Vagina (tissue), 2 donors: ENCODE data around the gene LEKR1. TPM values are rescaled to one million over a fixed set of nuclear protein-coding genes. Genes with fewer than 3 reads are reported as not detected.
A peak's percentile ranks its signal among the peaks of the same experiment; 100 is the strongest.

Experiments used
- DNase-seq, 2 donors: peaks; one replicate each; pipeline ENCODE4 v3.0.0-alpha.2; 2017; ENCODE audit errors: extremely low spot score in 2 of 2
- H3K27ac ChIP-seq: fragments of 200-600 bp; sonication (generic); one replicate; pipeline ENCODE4 v1.5.1; 2019
- H3K27me3 ChIP-seq: fragments of 200-600 bp; sonication (generic); one replicate; pipeline ENCODE4 v1.5.1; 2019
- H3K36me3 ChIP-seq, 2 donors: fragments of 200-600 bp; sonication (generic); one replicate each; pipeline ENCODE4 v1.5.1; 2017 to 2019
- H3K4me1 ChIP-seq: fragments of 200-600 bp; sonication (generic); one replicate; pipeline ENCODE4 v1.5.1; 2019
- H3K4me3 ChIP-seq, 2 donors: fragments of 200-600 bp; sonication (generic); 1 replicate in 1 of 2; 2 replicates in 1 of 2; pipeline ENCODE4 v1.5.1; 2016 to 2019
- H3K9me3 ChIP-seq: fragments of 200-600 bp; sonication (generic); one replicate; pipeline ENCODE4 v1.5.1; 2019
- POLR2A ChIP-seq, 2 donors: fragments of 450-650 bp; IDR thresholded peaks; one replicate each; pipeline ENCODE4 v1.6.1; 2017; ENCODE audit warnings: antibody characterized with exemption in 2 of 2, mild to moderate bottlenecking in 2 of 2, moderate library complexity in 2 of 2
- POLR2AphosphoS5 ChIP-seq, 2 donors: sonication (generic); formaldehyde crosslinking; IDR thresholded peaks; one replicate each; pipeline ENCODE4 v1.9.0; 2017; ENCODE audit warnings: antibody characterized with exemption in 2 of 2, mild to moderate bottlenecking in 2 of 2, low read depth in 1 of 2; ENCODE audit not compliant: insufficient read depth in 1 of 2
- intact Hi-C: fragments of 100-400 bp; cut with DNase I; formaldehyde crosslinking; loops from one replicate; pipeline ENCODE4 v1.15.1; 2023
- total RNA-seq: library from RNA; depleted of rRNA; stranded (reverse); fragments of >200 nt; gene quantifications from one replicate; pipeline ENCODE4 v1.2.3, GENCODE V29; 2016
- TF ChIP-seq, protein P1 (sequence below), 3 experiments: fragments of 450-650 bp in 2 of 3; fragments of 200-600 bp in 1 of 3; sonication (generic) in 1 of 3; IDR thresholded peaks; one replicate each; pipeline ENCODE4 v1.5.1; 2017 to 2019; ENCODE audit warnings: antibody characterized with exemption in 3 of 3, mild to moderate bottlenecking in 2 of 3, moderate library complexity in 2 of 3

The LEKR1 gene
- total RNA-seq, 1 donor from 2014 or later = not detected

DNA sequence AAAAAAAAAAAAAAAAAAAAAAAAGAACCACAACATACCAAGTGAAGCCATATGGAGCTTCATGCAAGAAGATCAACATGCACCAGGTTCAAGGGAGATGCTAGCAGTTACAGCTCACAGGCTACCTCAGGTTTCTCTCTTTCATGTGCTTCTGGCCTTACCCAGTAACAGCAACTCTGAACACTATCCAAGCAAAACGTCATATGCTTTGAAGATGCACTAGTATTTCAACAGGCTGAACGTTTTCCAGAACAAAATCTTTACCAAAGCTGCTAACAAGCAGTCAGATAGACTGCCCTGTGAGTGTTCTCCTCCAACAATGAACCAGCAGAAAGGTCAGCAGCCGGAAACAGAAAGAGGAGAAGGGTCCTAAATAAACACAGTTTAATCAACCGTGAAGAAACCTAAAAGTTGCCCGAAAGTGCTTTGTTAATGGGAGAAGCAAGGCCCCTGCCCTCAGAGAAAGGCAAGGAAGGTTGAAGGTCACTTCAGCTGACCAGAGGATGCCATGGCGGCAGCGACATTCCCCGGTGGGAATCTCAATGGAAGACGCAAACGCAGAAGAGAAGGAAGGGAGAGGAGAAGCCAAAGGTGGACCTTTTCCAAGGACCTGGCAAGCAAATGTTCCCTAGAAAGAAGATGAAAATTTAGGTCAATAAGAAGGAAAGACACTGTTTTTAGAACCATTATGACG, 253.7 kb downstream of the LEKR1 start:
- DNase-seq = peak in 1 of 2 donors; percentile 52
- Histone ChIP-seq H3K27me3 (no peaks in the 10 kb centered on the region), H3K9me3 (no peaks in the 10 kb centered on the region), H3K36me3 (no peaks in the 10 kb centered on the region), H3K4me1 (peaks cover 25% of the 10 kb centered on the region), H3K4me3 (no peak overlapping the region), H3K27ac (no peak overlapping the region)
- no peak for TF ChIP-seq POLR2AphosphoS5 (IDR thresholded peaks at IDR 0.05; ENCODE audit: insufficient read depth in 1 of 2, low read depth in 1 of 2)
- no peak for TF ChIP-seq POLR2A (IDR thresholded peaks at IDR 0.05)
- TF ChIP-seq, protein P1, sequence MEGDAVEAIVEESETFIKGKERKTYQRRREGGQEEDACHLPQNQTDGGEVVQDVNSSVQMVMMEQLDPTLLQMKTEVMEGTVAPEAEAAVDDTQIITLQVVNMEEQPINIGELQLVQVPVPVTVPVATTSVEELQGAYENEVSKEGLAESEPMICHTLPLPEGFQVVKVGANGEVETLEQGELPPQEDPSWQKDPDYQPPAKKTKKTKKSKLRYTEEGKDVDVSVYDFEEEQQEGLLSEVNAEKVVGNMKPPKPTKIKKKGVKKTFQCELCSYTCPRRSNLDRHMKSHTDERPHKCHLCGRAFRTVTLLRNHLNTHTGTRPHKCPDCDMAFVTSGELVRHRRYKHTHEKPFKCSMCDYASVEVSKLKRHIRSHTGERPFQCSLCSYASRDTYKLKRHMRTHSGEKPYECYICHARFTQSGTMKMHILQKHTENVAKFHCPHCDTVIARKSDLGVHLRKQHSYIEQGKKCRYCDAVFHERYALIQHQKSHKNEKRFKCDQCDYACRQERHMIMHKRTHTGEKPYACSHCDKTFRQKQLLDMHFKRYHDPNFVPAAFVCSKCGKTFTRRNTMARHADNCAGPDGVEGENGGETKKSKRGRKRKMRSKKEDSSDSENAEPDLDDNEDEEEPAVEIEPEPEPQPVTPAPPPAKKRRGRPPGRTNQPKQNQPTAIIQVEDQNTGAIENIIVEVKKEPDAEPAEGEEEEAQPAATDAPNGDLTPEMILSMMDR (IDR thresholded peaks at IDR 0.05) = no peak
- intact Hi-C loops = loop anchor here (10.0 kb wide), 1 partner anchor 545 kb away; no protein-coding TSS in a partner anchor

DNA sequence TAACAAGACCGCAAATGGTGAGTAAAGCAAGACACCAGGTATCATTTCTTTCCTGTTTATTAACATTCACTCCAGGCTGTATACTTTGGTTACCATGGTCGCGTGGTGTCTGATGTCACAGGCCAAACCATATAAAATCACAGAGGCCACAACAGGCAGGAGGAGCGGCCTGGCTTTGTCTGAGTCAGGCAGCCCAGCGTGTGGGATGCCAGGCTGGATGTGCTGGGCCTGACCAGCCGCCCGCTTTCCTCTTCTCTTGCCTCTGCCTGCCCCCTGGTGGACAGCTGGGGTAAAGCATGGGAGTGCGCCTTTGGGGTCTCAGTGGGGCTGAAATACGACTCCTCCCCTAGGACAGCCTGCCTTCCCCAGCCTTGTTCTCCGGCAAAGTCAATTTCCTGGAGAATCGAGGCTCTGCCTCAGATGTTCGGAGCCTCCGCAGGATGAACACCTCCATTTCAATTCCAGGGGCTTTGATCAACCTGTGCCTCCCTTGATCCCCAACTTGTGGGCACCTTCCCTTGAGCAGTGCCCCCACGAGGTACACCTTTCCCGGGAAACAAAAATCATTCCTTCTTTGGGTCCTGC, 255.6 kb downstream of the LEKR1 start:
- TF ChIP-seq POLR2A (IDR thresholded peaks at IDR 0.05) (no peak), POLR2AphosphoS5 (IDR thresholded peaks at IDR 0.05; ENCODE audit: insufficient read depth in 1 of 2, low read depth in 1 of 2) (peak; percentile 61 to 66)
- TF ChIP-seq, protein P1 (IDR thresholded peaks at IDR 0.05) = peak; percentile 93 to 98 (median 95)
- Histone ChIP-seq H3K4me1 (peaks cover 20% of the 10 kb centered on the region), H3K27me3 (no peaks in the 10 kb centered on the region), H3K27ac (peak overlapping the region; percentile 56), H3K4me3 (no peak overlapping the region), H3K36me3 (no peaks in the 10 kb centered on the region), H3K9me3 (no peaks in the 10 kb centered on the region)
- DNase-seq = peak in 1 of 2 donors; percentile 90
- intact Hi-C loops = loop anchor here (10.0 kb wide), 1 partner anchor 547 kb away; no protein-coding TSS in a partner anchor

DNA sequence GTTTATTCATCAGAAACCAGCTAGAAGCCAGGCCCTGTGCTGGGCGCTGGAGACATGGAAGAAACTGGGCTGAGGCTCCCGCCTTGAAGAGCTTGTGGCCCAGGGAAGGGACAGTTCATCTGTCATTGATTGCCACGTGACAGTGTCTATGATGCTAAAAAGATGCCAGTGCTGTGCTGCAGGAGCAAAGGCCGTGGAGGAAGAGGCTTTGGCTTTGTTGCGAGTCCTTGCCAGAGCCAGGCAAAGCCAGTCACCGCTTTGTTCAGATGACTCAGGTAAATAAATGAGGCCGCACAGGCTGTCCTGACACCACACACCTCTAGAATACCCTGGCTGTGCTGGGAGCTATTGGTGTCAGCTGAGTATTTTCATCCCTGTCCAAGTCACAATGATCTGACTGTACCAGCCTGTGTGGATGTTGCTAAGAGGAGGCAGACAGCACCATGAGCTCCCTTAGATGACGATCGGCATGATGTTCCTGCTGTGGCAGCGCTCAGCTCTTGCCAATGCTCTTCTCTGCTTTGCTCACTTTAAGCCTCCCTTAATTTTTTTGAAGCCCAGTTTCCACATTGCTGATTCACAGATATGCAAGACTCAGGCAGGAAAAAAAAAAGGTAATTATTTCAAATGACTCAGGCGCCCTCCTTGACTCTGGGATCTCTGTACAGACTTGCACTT, 256.3 kb downstream of the LEKR1 start:
- intact Hi-C loops = loop anchor here (10.0 kb wide), 1 partner anchor 548 kb away; no protein-coding TSS in a partner anchor
- DNase-seq = peak in 1 of 2 donors; percentile 87
- no peaks in the 10 kb centered on the region for H3K9me3 ChIP-seq
- TF ChIP-seq POLR2AphosphoS5 (IDR thresholded peaks at IDR 0.05; ENCODE audit: insufficient read depth in 1 of 2, low read depth in 1 of 2) = peak in 1 of 2 donors; percentile 58
- TF ChIP-seq POLR2A (IDR thresholded peaks at IDR 0.05) = no peak
- peak overlapping the region; percentile 56 for H3K27ac ChIP-seq
- no peaks in the 10 kb centered on the region for H3K27me3 ChIP-seq
- H3K4me3 ChIP-seq = no peak overlapping the region
- peaks cover 27% of the 10 kb centered on the region for H3K4me1 ChIP-seq
- no peaks in the 10 kb centered on the region for H3K36me3 ChIP-seq

DNA sequence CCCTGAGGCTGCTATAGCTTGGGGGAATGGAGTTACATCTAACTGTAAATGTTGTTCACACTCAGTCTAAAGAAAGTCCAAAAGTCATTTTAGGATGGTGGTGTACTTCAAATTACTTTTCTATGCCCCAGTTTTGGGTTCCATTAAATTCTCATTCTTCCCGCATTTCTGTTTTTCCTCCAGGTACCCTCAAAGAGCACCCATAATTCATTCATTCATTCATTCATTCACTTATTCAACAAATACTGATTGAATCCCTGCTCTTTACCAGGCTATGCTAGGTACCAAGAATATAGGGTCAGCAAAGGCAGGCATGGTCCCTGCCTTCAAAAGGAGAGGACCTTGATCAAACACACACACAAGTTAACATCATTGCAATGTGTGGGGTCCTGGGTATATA, 257.7 kb downstream of the LEKR1 start:
- Histone ChIP-seq H3K27me3 (no peaks in the 10 kb centered on the region), H3K9me3 (no peaks in the 10 kb centered on the region), H3K36me3 (no peaks in the 10 kb centered on the region), H3K27ac (no peak overlapping the region), H3K4me1 (peaks cover 36% of the 10 kb centered on the region), H3K4me3 (no peak overlapping the region)
- no peak for TF ChIP-seq POLR2AphosphoS5 (IDR thresholded peaks at IDR 0.05; ENCODE audit: insufficient read depth in 1 of 2, low read depth in 1 of 2)
- intact Hi-C loops = loop anchor here (2.0 to 10.0 kb wide), 2 partner anchors 267 to 549 kb away; no protein-coding TSS in a partner anchor
- no peak for DNase-seq

DNA sequence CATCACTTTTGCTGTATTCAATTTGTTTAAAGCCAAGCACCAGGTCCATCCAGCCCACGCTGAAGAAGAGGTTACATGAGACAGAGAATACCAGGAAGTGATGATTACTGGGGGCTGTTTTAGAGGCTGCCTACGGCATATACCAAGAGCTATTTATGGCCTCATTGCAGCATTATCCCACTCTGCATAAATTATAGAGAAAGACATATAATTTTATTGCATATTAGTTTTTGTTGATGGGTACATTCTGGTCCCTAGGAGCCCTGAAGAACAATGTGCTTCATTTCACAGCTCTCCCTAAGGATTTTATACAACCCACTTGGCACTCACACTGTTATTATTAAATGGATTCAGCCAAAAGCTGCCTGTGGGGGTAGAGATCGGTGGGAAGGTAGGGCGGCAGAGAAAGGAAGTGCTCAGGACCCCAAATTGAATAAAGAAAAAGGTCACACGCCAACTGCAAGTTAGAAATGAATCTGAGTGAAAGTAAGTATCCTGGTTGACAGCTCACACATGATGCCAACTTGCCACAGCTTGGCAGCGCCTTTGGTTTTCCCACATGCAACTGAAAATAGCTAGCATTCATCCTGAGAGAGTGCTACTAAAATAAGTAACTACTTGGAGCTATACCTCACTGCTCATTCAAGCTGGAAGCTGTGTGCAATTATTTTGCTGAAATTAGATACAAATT, 260.1 kb downstream of the LEKR1 start:
- H3K9me3 ChIP-seq = no peaks in the 10 kb centered on the region
- H3K27ac ChIP-seq = no peak overlapping the region
- TF ChIP-seq, protein P1 (IDR thresholded peaks at IDR 0.05) = no peak
- TF ChIP-seq POLR2AphosphoS5 (IDR thresholded peaks at IDR 0.05; ENCODE audit: insufficient read depth in 1 of 2, low read depth in 1 of 2) (no peak), POLR2A (IDR thresholded peaks at IDR 0.05) (no peak)
- intact Hi-C loops = loop anchor here (10.0 kb wide), 1 partner anchor 551 kb away; no protein-coding TSS in a partner anchor
- DNase-seq = no peak
- H3K36me3 ChIP-seq = no peaks in the 10 kb centered on the region
- no peak overlapping the region for H3K4me3 ChIP-seq
- H3K4me1 ChIP-seq = peaks cover 50% of the 10 kb centered on the region
- no peaks in the 10 kb centered on the region for H3K27me3 ChIP-seq
